ENCODE measurements around the gene LYRM4. TPM values are rescaled to one million over a fixed set of nuclear protein-coding genes. Genes with fewer than 3 reads are reported as not detected.

LYRM4 gene
- total RNA-seq, result 20.7 TPM

DNA sequence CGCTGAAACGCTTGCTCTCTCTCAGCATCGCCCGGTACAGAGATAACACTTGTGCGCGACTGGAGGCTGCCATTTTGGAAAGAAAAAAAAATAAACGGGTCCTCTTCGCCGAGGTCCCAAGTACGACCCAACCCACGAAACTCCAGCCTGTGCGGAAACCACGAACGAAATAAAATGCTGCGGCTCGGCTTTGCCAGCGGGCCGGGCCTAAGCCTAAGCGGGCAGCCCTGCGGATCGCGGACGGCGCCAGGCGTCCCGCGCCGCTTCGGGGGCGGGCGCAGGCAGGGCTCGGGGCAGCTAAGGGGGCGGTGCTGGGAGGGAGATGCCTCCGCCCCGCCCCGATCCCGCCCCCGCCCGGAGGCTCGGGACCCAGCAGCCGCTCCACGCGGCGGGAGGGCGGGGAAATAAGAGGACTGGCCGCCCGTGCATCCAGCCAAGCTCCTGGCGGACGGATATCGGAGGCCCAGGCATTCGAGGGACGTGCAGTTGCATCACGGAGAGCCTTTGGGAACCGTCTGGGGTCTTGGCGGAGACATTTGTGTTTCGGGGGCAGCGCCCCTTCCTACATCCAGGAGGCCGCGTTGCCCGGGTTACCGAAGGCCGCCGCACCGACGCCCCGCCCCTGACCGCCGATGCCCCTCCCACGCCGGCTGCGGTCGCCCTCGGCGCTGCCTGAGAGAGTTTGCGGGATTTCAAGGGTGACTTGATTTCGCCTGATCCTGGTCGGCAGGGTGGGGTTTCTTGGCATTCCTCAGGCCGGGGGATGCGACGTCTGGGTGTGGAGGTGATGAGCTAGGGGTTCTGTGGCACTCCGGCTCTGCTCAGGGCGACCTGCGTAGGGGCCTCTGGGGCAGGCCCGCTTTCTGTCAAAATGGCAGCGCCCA lies at the start of gene LYRM4, which contains the start of gene FARS2:
Gene LYRM4, minus strand, starts transcription at position 290 of the 884 bp plus-strand sequence. Its CDS starts 217 bp downstream, at position 73.
Gene FARS2, plus strand, starts transcription at position 853 of the 884 bp plus-strand sequence.

DNA sequence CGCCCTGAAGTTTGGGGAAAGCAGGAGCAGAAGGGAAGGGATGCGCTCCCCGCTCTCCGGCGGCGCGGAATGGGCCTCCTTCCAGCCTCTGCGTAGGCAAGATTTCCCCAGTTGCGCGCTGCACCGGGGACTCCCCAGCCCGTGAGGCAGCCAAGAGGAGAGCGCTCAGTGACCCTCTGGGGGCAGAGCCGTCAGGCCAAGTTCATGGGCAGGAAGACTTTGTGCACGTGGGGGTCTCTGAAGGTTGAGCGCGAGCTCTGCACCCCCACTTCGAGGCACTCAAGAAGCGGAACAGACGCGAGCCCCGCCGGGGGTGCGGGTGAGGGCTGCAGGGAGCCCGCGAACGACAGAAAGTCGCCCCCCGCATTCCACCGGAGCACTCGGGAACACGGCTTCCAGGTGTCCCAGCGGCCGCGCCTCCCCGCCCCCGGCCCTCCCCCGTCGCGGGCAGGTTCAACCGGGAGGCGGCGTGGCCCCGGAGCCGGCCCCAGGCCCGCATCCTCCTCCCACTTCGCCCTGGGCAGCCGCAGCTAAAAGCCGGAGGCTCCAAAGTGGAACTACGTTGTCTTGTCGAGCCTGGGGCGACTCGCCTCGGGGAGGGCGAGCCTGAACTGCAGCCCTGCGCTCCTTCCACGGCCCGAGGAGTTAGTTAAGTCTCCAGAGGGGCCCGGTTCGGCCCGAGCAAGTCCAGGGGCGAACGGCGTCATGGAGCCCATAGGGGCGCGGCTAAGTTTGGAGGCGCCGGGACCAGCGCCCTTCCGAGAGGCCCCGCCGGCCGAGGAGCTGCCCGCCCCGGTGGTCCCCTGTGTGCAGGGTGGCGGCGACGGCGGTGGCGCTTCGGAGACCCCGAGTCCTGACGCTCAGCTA lies 175.7 kb downstream of the LYRM4 start, which contains the start of gene PPP1R3G:
Gene PPP1R3G, plus strand, starts transcription at position 561 of the 867 bp plus-strand sequence. Its CDS starts 145 bp downstream, at position 706.

Small RNAs within 50 kb of the gene (small RNA-seq; reads per million reads assigned to genes)
- not detected for gene MIR3691 (ENCODE audit: low replicate concordance)

Other genes with a start within 250 kb of the LYRM4 start
- gene PPP1R3G, start 175.6 kb downstream of the LYRM4 start, total RNA-seq, result 1.3 TPM
- gene FARS2, start 563 bp upstream of the LYRM4 start, total RNA-seq, result 25.0 TPM

Data from parietal lobe (tissue), 2 donors.